Osteocyte (in vitro differentiated cells): Measurements from ENCODE around the gene EMILIN2. TPM values are rescaled to one million over a fixed set of nuclear protein-coding genes. Genes with fewer than 3 reads are reported as not detected.

Source experiments
- DNase-seq: peaks from one replicate; pipeline ENCODE4 v3.0.0; 2021; ENCODE audit warnings: mixed read lengths; ENCODE audit not compliant: unreplicated experiment; ENCODE audit errors: extremely low spot score
- H3K27ac Mint-ChIP-seq: one replicate; pipeline ENCODE4 v1.8.0; 2021; ENCODE audit warnings: mild to moderate bottlenecking, mixed read lengths; ENCODE audit not compliant: unreplicated experiment
- H3K27me3 Mint-ChIP-seq: one replicate; pipeline ENCODE4 v1.8.0; 2021; ENCODE audit warnings: mixed read lengths; ENCODE audit not compliant: unreplicated experiment
- H3K36me3 Mint-ChIP-seq: one replicate; pipeline ENCODE4 v1.8.0; 2021; ENCODE audit warnings: mixed read lengths; ENCODE audit not compliant: unreplicated experiment
- H3K4me1 Mint-ChIP-seq: one replicate; pipeline ENCODE4 v1.8.0; 2021; ENCODE audit warnings: mixed read lengths; ENCODE audit not compliant: unreplicated experiment
- H3K4me3 Mint-ChIP-seq: one replicate; pipeline ENCODE4 v1.8.0; 2021; ENCODE audit warnings: mild to moderate bottlenecking, moderate library complexity, mixed read lengths; ENCODE audit not compliant: unreplicated experiment
- H3K9me3 Mint-ChIP-seq: one replicate; pipeline ENCODE4 v1.8.0; 2021; ENCODE audit warnings: mixed read lengths; ENCODE audit not compliant: unreplicated experiment
- total RNA-seq: library from RNA; stranded (reverse); gene quantifications from 2 replicates; pipeline ENCODE4 v1.2.1, GENCODE V29; 2021
- TF ChIP-seq, protein P1 (sequence below): fragments of 200-600 bp; sonication (generic); IDR thresholded peaks from 2 replicates; pipeline ENCODE4 v1.5.0; 2021; ENCODE audit warnings: antibody characterized with exemption, mild to moderate bottlenecking, moderate library complexity

Gene EMILIN2
- total RNA-seq, 1 donor from 2014 or later = 2.2 TPM

DNA sequence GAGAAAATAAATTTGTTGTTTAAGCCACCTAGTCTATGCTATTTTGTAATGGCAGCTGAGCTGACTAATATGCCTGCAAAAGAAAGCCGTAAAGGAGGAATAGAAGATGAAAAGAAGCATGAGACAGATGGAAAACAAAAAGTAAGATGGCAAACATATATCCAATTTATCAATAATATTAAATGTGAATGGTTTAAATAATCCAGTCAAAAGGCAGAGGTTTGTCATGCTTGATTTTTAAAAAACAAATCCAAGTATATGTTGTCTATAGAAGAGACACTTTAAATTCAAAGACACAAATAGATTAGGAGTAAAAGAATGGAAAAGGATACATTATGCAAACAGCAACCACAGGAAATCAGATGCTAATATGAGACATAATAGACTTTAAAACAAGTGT lies 35.4 kb upstream of the EMILIN2 start:
- H3K27me3 Mint-ChIP-seq = no peaks in the 10 kb centered on the region
- H3K36me3 Mint-ChIP-seq = peaks cover 3% of the 10 kb centered on the region
- peaks cover 6% of the 10 kb centered on the region for H3K4me1 Mint-ChIP-seq
- no peak overlapping the region for H3K4me3 Mint-ChIP-seq
- no peak overlapping the region for H3K27ac Mint-ChIP-seq
- H3K9me3 Mint-ChIP-seq = peaks cover 38% of the 10 kb centered on the region
- no peak for DNase-seq
- TF ChIP-seq, protein P1, sequence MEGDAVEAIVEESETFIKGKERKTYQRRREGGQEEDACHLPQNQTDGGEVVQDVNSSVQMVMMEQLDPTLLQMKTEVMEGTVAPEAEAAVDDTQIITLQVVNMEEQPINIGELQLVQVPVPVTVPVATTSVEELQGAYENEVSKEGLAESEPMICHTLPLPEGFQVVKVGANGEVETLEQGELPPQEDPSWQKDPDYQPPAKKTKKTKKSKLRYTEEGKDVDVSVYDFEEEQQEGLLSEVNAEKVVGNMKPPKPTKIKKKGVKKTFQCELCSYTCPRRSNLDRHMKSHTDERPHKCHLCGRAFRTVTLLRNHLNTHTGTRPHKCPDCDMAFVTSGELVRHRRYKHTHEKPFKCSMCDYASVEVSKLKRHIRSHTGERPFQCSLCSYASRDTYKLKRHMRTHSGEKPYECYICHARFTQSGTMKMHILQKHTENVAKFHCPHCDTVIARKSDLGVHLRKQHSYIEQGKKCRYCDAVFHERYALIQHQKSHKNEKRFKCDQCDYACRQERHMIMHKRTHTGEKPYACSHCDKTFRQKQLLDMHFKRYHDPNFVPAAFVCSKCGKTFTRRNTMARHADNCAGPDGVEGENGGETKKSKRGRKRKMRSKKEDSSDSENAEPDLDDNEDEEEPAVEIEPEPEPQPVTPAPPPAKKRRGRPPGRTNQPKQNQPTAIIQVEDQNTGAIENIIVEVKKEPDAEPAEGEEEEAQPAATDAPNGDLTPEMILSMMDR = no peak

DNA sequence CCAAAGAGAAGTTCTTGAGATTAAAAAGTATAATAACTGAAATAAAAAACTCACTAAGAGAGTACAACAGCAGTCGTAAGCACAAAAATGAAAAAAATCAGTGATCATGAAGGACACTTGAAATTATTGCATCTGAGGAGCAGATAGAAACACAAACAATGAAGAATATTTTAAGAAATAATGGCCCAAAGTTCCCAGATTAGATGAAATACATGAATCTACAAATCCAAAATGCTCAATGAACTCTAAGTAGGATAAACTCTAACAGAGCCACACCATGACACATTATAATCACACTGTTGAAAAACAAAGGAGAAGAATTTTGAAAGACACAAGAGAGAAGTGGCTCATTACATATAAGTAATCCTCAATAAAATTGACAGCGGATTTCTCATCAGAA lies 31.9 kb upstream of the EMILIN2 start:
- TF ChIP-seq, protein P1 = no peak
- Mint-ChIP-seq H3K27me3 (peaks cover 4% of the 10 kb centered on the region), H3K4me3 (no peak overlapping the region), H3K9me3 (peaks cover 44% of the 10 kb centered on the region), H3K4me1 (no peaks in the 10 kb centered on the region), H3K27ac (no peak overlapping the region), H3K36me3 (peaks cover 3% of the 10 kb centered on the region)
- no peak for DNase-seq

DNA sequence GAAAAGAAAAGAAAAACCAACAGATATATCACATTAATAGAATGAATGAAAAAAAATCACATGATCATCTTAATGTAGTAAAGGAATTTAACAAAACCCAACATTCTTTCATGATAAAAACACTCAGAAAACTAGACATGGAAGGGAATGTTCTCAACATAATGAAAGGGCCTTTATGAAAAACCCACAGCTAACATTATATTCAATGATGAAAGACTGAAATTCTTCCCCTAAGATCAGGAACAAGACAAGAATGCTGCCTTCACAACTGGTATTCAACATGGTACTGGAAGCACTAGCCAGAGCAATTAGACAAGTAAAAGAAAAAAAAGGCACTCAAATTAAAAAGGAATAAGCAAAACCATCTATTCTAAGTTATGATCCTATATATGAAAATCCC lies 28.5 kb upstream of the EMILIN2 start:
- peaks cover 22% of the 10 kb centered on the region for H3K9me3 Mint-ChIP-seq
- H3K36me3 Mint-ChIP-seq = no peaks in the 10 kb centered on the region
- H3K27me3 Mint-ChIP-seq = peaks cover 7% of the 10 kb centered on the region
- H3K4me1 Mint-ChIP-seq = no peaks in the 10 kb centered on the region
- TF ChIP-seq, protein P1 = no peak
- DNase-seq = no peak
- no peak overlapping the region for H3K27ac Mint-ChIP-seq
- H3K4me3 Mint-ChIP-seq = no peak overlapping the region

DNA sequence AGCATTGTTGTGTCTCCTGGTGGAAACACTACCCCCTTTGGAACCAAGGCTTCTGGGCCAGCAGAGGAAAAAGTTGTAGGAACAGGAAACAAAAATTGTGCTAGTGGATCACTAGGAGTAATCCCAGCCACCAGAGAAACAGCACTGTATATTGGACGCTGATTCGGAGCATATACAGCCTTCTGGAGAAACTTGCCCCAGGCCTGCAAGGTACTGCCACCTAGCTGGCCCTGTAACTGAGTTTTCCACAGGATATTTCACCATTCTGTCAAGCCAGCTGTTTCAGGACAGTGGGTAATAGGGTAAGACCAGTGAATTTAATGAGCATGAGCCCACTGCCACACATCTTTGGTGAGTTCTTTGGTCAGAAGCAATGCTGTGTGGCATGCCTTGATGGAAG lies 25.1 kb upstream of the EMILIN2 start:
- H3K4me1 Mint-ChIP-seq = no peaks in the 10 kb centered on the region
- no peak for DNase-seq
- TF ChIP-seq, protein P1 = no peak
- H3K27ac Mint-ChIP-seq = no peak overlapping the region
- H3K4me3 Mint-ChIP-seq = no peak overlapping the region
- H3K36me3 Mint-ChIP-seq = no peaks in the 10 kb centered on the region
- H3K9me3 Mint-ChIP-seq = peaks cover 7% of the 10 kb centered on the region
- peaks cover 10% of the 10 kb centered on the region for H3K27me3 Mint-ChIP-seq

DNA sequence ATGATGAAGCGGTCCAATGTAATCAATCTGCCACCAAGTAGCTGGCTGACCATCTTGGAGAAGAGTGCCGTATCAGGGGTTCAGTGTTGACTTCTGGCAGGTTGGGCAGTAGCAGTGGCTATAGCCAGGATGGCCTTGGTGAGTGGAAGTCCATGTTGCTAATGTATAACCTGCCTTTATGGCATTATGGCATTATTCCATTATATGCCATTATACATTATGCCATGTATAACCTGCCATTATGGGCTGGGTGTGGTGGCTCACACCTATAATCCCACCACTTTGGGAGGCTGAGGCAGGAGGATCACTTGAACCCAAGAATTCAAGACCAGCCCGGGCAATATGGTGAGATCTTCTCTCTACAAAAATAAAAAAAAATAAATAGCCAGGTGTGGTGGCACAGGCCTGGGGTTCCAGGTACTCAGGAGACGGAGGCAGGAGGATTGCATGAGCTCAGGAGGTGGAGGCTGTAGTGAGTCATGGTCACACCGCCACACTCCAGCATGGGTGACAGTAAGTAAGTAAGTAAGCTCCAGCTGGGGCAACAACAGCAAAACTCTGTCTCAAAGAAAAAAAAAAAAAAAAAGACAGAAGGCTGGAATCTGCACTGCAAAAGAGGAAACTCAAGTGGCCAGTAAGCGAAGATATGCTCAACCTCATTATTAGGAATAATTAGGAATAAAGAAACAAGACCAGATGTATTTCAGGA lies 24.4 kb upstream of the EMILIN2 start:
- Mint-ChIP-seq H3K4me1 (no peaks in the 10 kb centered on the region), H3K27me3 (peaks cover 10% of the 10 kb centered on the region), H3K27ac (no peak overlapping the region), H3K9me3 (peaks cover 7% of the 10 kb centered on the region), H3K4me3 (no peak overlapping the region), H3K36me3 (no peaks in the 10 kb centered on the region)
- no peak for DNase-seq
- TF ChIP-seq, protein P1 = no peak
